ENCODE measurements around the gene CASKIN2. TPM values are rescaled to one million over a fixed set of nuclear protein-coding genes. Genes with fewer than 3 reads are reported as not detected.

The CASKIN2 gene
- total and polyA plus RNA-seq, 9 donors, result 11.4 to 27.9 (median 23.8) TPM

- no peak overlapping the region for H3K4me3 ChIP-seq (ENCODE audit: low read length)
- no peaks in the 10 kb centered on the region for H3K36me3 ChIP-seq (ENCODE audit: control insufficient read depth, insufficient read depth, low read length)
- no peaks in the 10 kb centered on the region for H3K9me3 ChIP-seq (replicated peaks; ENCODE audit: control insufficient read depth, low read depth, low read length)
- H3K27ac ChIP-seq (ENCODE audit: low read length), result no peak overlapping the region
- WGBS (ENCODE audit: insufficient coverage), result 97% methylated on average over 7 of the region's 13 CpGs
- H3K27me3 ChIP-seq (ENCODE audit: control insufficient read depth, insufficient read depth, low read length), result no peaks in the 10 kb centered on the region
- DNase-seq, result no peak
- H3K4me1 ChIP-seq (ENCODE audit: control insufficient read depth, insufficient read depth, low read length), result peaks cover 17% of the 10 kb centered on the region
These were observed 30.8 kb upstream of the CASKIN2 start for GRCh38 chr17:75546181-75546580.

- Histone ChIP-seq H3K4me3 (ENCODE audit: low read length) (no peak overlapping the region), H3K27me3 (ENCODE audit: control insufficient read depth, insufficient read depth, low read length) (no peaks in the 10 kb centered on the region), H3K36me3 (ENCODE audit: control insufficient read depth, insufficient read depth, low read length) (no peaks in the 10 kb centered on the region), H3K9me3 (replicated peaks; ENCODE audit: control insufficient read depth, low read depth, low read length) (no peaks in the 10 kb centered on the region), H3K27ac (ENCODE audit: low read length) (no peak overlapping the region), H3K4me1 (ENCODE audit: control insufficient read depth, insufficient read depth, low read length) (peaks cover 8% of the 10 kb centered on the region)
- DNase-seq, result no peak
- 59% methylated on average over 7 of the region's 8 CpGs for WGBS (ENCODE audit: insufficient coverage)
These were observed 28.9 kb upstream of the CASKIN2 start for GRCh38 chr17:75544250-75544649.

GRCh38 chr17:75542728-75543336 is 27.5 kb upstream of the CASKIN2 start:
- WGBS (ENCODE audit: insufficient coverage), result 76% methylated on average over 10 of the region's 15 CpGs

GRCh38 chr17:75542229-75542628 is 26.9 kb upstream of the CASKIN2 start:
- Histone ChIP-seq H3K4me1 (ENCODE audit: control insufficient read depth, insufficient read depth, low read length) (peaks cover 2% of the 10 kb centered on the region), H3K4me3 (ENCODE audit: low read length) (no peak overlapping the region), H3K27ac (ENCODE audit: low read length) (no peak overlapping the region), H3K27me3 (ENCODE audit: control insufficient read depth, insufficient read depth, low read length) (no peaks in the 10 kb centered on the region), H3K36me3 (ENCODE audit: control insufficient read depth, insufficient read depth, low read length) (no peaks in the 10 kb centered on the region), H3K9me3 (replicated peaks; ENCODE audit: control insufficient read depth, low read depth, low read length) (no peaks in the 10 kb centered on the region)
- WGBS (ENCODE audit: insufficient coverage), result 87% methylated on average over 7 of the region's 8 CpGs
- DNase-seq, result no peak

More at GRCh38 chr17:75542728-75543336, 27.5 kb upstream of the CASKIN2 start:
- Histone ChIP-seq H3K27ac (ENCODE audit: low read length) (no peak overlapping the region), H3K36me3 (ENCODE audit: control insufficient read depth, insufficient read depth, low read length) (no peaks in the 10 kb centered on the region), H3K27me3 (ENCODE audit: control insufficient read depth, insufficient read depth, low read length) (no peaks in the 10 kb centered on the region), H3K4me3 (ENCODE audit: low read length) (no peak overlapping the region), H3K9me3 (replicated peaks; ENCODE audit: control insufficient read depth, low read depth, low read length) (no peaks in the 10 kb centered on the region), H3K4me1 (ENCODE audit: control insufficient read depth, insufficient read depth, low read length) (peaks cover 2% of the 10 kb centered on the region)
- no peak for DNase-seq

GRCh38 chr17:75540923-75541503 is 25.7 kb upstream of the CASKIN2 start:
- Histone ChIP-seq H3K27me3 (ENCODE audit: control insufficient read depth, insufficient read depth, low read length) (no peaks in the 10 kb centered on the region), H3K4me3 (ENCODE audit: low read length) (no peak overlapping the region), H3K4me1 (ENCODE audit: control insufficient read depth, insufficient read depth, low read length) (peaks cover 2% of the 10 kb centered on the region), H3K36me3 (ENCODE audit: control insufficient read depth, insufficient read depth, low read length) (no peaks in the 10 kb centered on the region), H3K27ac (ENCODE audit: low read length) (no peak overlapping the region), H3K9me3 (replicated peaks; ENCODE audit: control insufficient read depth, low read depth, low read length) (no peaks in the 10 kb centered on the region)
- 34% methylated on average over 2 of the region's 4 CpGs for WGBS (ENCODE audit: insufficient coverage)
- DNase-seq, result no peak

- peaks cover 8% of the 10 kb centered on the region for H3K4me1 ChIP-seq (ENCODE audit: control insufficient read depth, insufficient read depth, low read length)
- no peaks in the 10 kb centered on the region for H3K27me3 ChIP-seq (ENCODE audit: control insufficient read depth, insufficient read depth, low read length)
- no peak for DNase-seq
- H3K36me3 ChIP-seq (ENCODE audit: control insufficient read depth, insufficient read depth, low read length), result no peaks in the 10 kb centered on the region
- no peak overlapping the region for H3K4me3 ChIP-seq (ENCODE audit: low read length)
- 78% methylated on average over 7 of the region's 13 CpGs for WGBS (ENCODE audit: insufficient coverage)
- no peak overlapping the region for H3K27ac ChIP-seq (ENCODE audit: low read length)
- no peaks in the 10 kb centered on the region for H3K9me3 ChIP-seq (replicated peaks; ENCODE audit: control insufficient read depth, low read depth, low read length)
These were observed 24.8 kb upstream of the CASKIN2 start for GRCh38 chr17:75539967-75540729.

- WGBS (ENCODE audit: insufficient coverage), result 100% methylated on average over 2 of the region's 10 CpGs
- no peak overlapping the region for H3K4me3 ChIP-seq (ENCODE audit: low read length)
- DNase-seq, result no peak
- no peaks in the 10 kb centered on the region for H3K27me3 ChIP-seq (ENCODE audit: control insufficient read depth, insufficient read depth, low read length)
- no peak overlapping the region for H3K27ac ChIP-seq (ENCODE audit: low read length)
- H3K9me3 ChIP-seq (replicated peaks; ENCODE audit: control insufficient read depth, low read depth, low read length), result no peaks in the 10 kb centered on the region
- H3K36me3 ChIP-seq (ENCODE audit: control insufficient read depth, insufficient read depth, low read length), result no peaks in the 10 kb centered on the region
- peaks cover 22% of the 10 kb centered on the region for H3K4me1 ChIP-seq (ENCODE audit: control insufficient read depth, insufficient read depth, low read length)
These were observed 21.0 kb upstream of the CASKIN2 start for GRCh38 chr17:75536366-75536765.

GRCh38 chr17:75535871-75536270 is 20.5 kb upstream of the CASKIN2 start:
- H3K36me3 ChIP-seq (ENCODE audit: control insufficient read depth, insufficient read depth, low read length), result no peaks in the 10 kb centered on the region
- peak overlapping the region; percentile 15 for H3K27ac ChIP-seq (ENCODE audit: low read length)
- no peak overlapping the region for H3K4me3 ChIP-seq (ENCODE audit: low read length)
- DNase-seq, result no peak
- no peaks in the 10 kb centered on the region for H3K9me3 ChIP-seq (replicated peaks; ENCODE audit: control insufficient read depth, low read depth, low read length)
- H3K27me3 ChIP-seq (ENCODE audit: control insufficient read depth, insufficient read depth, low read length), result no peaks in the 10 kb centered on the region
- H3K4me1 ChIP-seq (ENCODE audit: control insufficient read depth, insufficient read depth, low read length), result peaks cover 27% of the 10 kb centered on the region
- 86% methylated on average over 8 of the region's 8 CpGs for WGBS (ENCODE audit: insufficient coverage)

- no peak overlapping the region for H3K4me3 ChIP-seq (ENCODE audit: low read length)
- WGBS (ENCODE audit: insufficient coverage), result 55% methylated on average over 14 of the region's 15 CpGs
- H3K4me1 ChIP-seq (ENCODE audit: control insufficient read depth, insufficient read depth, low read length), result peaks cover 28% of the 10 kb centered on the region
- DNase-seq, result no peak
- H3K36me3 ChIP-seq (ENCODE audit: control insufficient read depth, insufficient read depth, low read length), result no peaks in the 10 kb centered on the region
- H3K27me3 ChIP-seq (ENCODE audit: control insufficient read depth, insufficient read depth, low read length), result no peaks in the 10 kb centered on the region
- H3K27ac ChIP-seq (ENCODE audit: low read length), result peak overlapping the region; percentile 15
- no peaks in the 10 kb centered on the region for H3K9me3 ChIP-seq (replicated peaks; ENCODE audit: control insufficient read depth, low read depth, low read length)
These were observed 19.8 kb upstream of the CASKIN2 start for GRCh38 chr17:75535119-75535537.

GRCh38 chr17:75531721-75532072 is 16.4 kb upstream of the CASKIN2 start:
- Histone ChIP-seq H3K4me3 (ENCODE audit: low read length) (no peak overlapping the region), H3K27ac (ENCODE audit: low read length) (no peak overlapping the region), H3K4me1 (ENCODE audit: control insufficient read depth, insufficient read depth, low read length) (peaks cover 28% of the 10 kb centered on the region), H3K27me3 (ENCODE audit: control insufficient read depth, insufficient read depth, low read length) (peaks cover 7% of the 10 kb centered on the region), H3K9me3 (replicated peaks; ENCODE audit: control insufficient read depth, low read depth, low read length) (no peaks in the 10 kb centered on the region), H3K36me3 (ENCODE audit: control insufficient read depth, insufficient read depth, low read length) (no peaks in the 10 kb centered on the region)
- no peak for DNase-seq
- 69% methylated on average over 2 of the region's 7 CpGs for WGBS (ENCODE audit: insufficient coverage)
